Activated gamma-delta T cell treated with Interleukin-2 at 50 U/mL for 16 hours (primary cell): Measurements from ENCODE around the gene PTPRG.

ENCODE experiments used
- DNase-seq: peaks from one replicate; pipeline ENCODE4 v3.0.0-alpha.2; 2020

PTPRG gene

GRCh38 chr3:62332017-62332416 lies 770.6 kb downstream of the PTPRG start:
- DNase-seq = no peak

GRCh38 chr3:62332835-62333244 lies 771.5 kb downstream of the PTPRG start:
- no peak for DNase-seq

- no peak for DNase-seq
Observed at GRCh38 chr3:62335196-62335595, 773.8 kb downstream of the PTPRG start.

GRCh38 chr3:62343755-62344154 lies 782.4 kb downstream of the PTPRG start:
- DNase-seq = no peak
